ENCODE measurements around the gene MPDU1. TPM values are rescaled to one million over a fixed set of nuclear protein-coding genes. Genes with fewer than 3 reads are reported as not detected.

Gene MPDU1
- total RNA-seq, 1 experiment from 2014 or later = 73.1 TPM

DNA sequence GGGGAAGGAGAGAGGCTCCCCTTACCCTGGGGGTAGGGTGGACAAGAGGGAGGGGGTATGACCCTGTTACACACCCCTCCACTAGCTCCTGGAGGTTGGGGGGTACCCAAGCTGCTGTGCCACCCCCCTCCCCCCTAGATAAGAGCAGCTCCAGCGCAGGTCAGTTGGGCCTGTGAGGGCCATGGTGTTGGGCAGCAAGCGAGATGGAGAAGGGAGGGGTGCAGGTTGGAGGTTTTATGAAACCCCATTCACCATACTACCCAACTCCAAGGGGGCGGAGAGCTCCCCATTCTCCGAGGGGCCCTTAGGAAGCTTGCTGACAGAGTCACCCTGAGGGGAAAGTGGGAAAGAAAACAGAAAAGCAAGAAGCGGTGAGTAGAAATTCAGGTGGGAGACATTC, 7.9 kb downstream of the MPDU1 start:
- Histone ChIP-seq H4K91ac (ENCODE audit: insufficient read length, low read depth, low read length) (no peak overlapping the region), H2AK5ac (ENCODE audit: insufficient read length, low read length) (no peak overlapping the region), H3K4me2 (ENCODE audit: insufficient read depth, insufficient read length, low read length) (no peak overlapping the region), H3K79me1 (ENCODE audit: insufficient read depth, low read depth, low read length, poor library complexity, severe bottlenecking) (no peaks in the 10 kb centered on the region), H4K5ac (ENCODE audit: insufficient read length, low read depth, low read length) (no peak overlapping the region), H3K4ac (ENCODE audit: low read depth, low read length) (no peak overlapping the region), H3T11ph (ENCODE audit: low read length) (no peak overlapping the region), H3K27ac (ENCODE audit: insufficient read length, low read depth, low read length) (no peak overlapping the region), H2BK20ac (ENCODE audit: low read depth, low read length, poor library complexity, severe bottlenecking) (no peak overlapping the region), H2AFZ (ENCODE audit: low read length) (no peak overlapping the region), H3K23ac (ENCODE audit: insufficient read length, low read depth, low read length) (no peak overlapping the region), H3K4me1 (ENCODE audit: insufficient read depth, low read length) (no peaks in the 10 kb centered on the region; the same call in 1 of the 2 replicates), H3K9ac (ENCODE audit: extremely low read depth, insufficient read length, low read length) (no peak overlapping the region), H3K18ac (ENCODE audit: insufficient read length, low read depth, low read length) (no peak overlapping the region), H3K56ac (ENCODE audit: insufficient read length, low read depth, low read length) (no peak overlapping the region), H4K8ac (replicated peaks; ENCODE audit: insufficient read length, low read depth, low read length) (no peak overlapping the region), H3K79me2 (ENCODE audit: insufficient read depth, low read length) (no peaks in the 10 kb centered on the region), H3K23me2 (ENCODE audit: insufficient read length, low read depth, low read length, poor library complexity, severe bottlenecking) (peaks cover 10% of the 10 kb centered on the region), H2BK120ac (ENCODE audit: low read depth, low read length, poor library complexity, severe bottlenecking) (no peak overlapping the region), H3K9me3 (ENCODE audit: control insufficient read depth, low read depth, low read length) (no peaks in the 10 kb centered on the region), H2BK12ac (ENCODE audit: insufficient read length, low read depth, low read length) (no peak overlapping the region), H4K20me1 (ENCODE audit: control insufficient read depth, insufficient read depth, insufficient read length) (no peaks in the 10 kb centered on the region), H2BK5ac (ENCODE audit: insufficient read length, low read length) (no peak overlapping the region), H3K27me3 (ENCODE audit: insufficient read depth, low read length) (no peaks in the 10 kb centered on the region), H3K14ac (ENCODE audit: insufficient read depth, low read length) (no peak overlapping the region), H2BK15ac (ENCODE audit: low read depth, low read length) (no peak overlapping the region)
- Mint-ChIP-seq H3K27ac (peak overlapping the region; percentile 79 to 98 (median 85); a peak in 5 of 7 replicates), H3K27me3 (ENCODE audit: low read depth) (no peaks in the 10 kb centered on the region), H3K4me3 (no peak overlapping the region), H3K36me3 (ENCODE audit: insufficient read depth in 1 of 3, low read depth in 3 of 3) (peaks cover 36 to 72% (median 66%) of the 10 kb centered on the region in 3 experiments), H3K9me3 (no peaks in the 10 kb centered on the region), H3K4me1 (peaks cover 21 to 45% of the 10 kb centered on the region in 2 experiments)
- no peak for DNase-seq
- no CpG with 5 or more reads among the region's 5 CpGs for WGBS (ENCODE audit: extremely low coverage, insufficient read length, low lambda C conversion rate)
- TF ChIP-seq, protein P1, sequence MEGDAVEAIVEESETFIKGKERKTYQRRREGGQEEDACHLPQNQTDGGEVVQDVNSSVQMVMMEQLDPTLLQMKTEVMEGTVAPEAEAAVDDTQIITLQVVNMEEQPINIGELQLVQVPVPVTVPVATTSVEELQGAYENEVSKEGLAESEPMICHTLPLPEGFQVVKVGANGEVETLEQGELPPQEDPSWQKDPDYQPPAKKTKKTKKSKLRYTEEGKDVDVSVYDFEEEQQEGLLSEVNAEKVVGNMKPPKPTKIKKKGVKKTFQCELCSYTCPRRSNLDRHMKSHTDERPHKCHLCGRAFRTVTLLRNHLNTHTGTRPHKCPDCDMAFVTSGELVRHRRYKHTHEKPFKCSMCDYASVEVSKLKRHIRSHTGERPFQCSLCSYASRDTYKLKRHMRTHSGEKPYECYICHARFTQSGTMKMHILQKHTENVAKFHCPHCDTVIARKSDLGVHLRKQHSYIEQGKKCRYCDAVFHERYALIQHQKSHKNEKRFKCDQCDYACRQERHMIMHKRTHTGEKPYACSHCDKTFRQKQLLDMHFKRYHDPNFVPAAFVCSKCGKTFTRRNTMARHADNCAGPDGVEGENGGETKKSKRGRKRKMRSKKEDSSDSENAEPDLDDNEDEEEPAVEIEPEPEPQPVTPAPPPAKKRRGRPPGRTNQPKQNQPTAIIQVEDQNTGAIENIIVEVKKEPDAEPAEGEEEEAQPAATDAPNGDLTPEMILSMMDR (conservative IDR thresholded peaks at IDR 0.05) = no peak
